Brain microvascular endothelial cell (primary cell): ENCODE results near the gene RC3H1.
"Not testable (repeated sequence)": the region's sequence is repeated elsewhere in the genome, so short reads cannot be mapped to it uniquely, and the experiment has no call there.

Experiments used
- DNase-seq: peaks from one replicate; pipeline ENCODE4 v3.0.0-alpha.2; 2020
- H3K27ac ChIP-seq: fragments of 250-450 bp; sonication (Bioruptor Pico); 2 replicates; pipeline ENCODE4 v1.5.1; 2020; ENCODE audit warnings: mild to moderate bottlenecking, moderate library complexity
- H3K27me3 ChIP-seq: fragments of 250-450 bp; sonication (Bioruptor Pico); replicated peaks from 2 replicates; pipeline ENCODE4 v1.5.1; 2020; ENCODE audit warnings: mild to moderate bottlenecking
- H3K36me3 ChIP-seq: fragments of 250-450 bp; sonication (Bioruptor Pico); replicated peaks from 2 replicates; pipeline ENCODE4 v1.5.1; 2020; ENCODE audit warnings: mild to moderate bottlenecking
- H3K4me3 ChIP-seq: 2 replicates; pipeline ENCODE4 v1.5.1; 2011; ENCODE audit warnings: low read depth, mild to moderate bottlenecking, control low read depth, low read length, moderate library complexity
- in situ Hi-C: cut with HindIII; loops from 2 replicates; pipeline ENCODE4 v1.10.0; 2017; ENCODE audit warnings: low sequenced_read_pairs, low pct_ligation_motif_present
- TF ChIP-seq, protein P1 (sequence below): IDR thresholded peaks from 2 replicates; pipeline ENCODE4 v1.5.1; 2011; ENCODE audit warnings: low read depth, mild to moderate bottlenecking, moderate library complexity, low read length, control low read depth, inconsistent platforms; ENCODE audit errors: missing control alignments

The RC3H1 gene

DNA sequence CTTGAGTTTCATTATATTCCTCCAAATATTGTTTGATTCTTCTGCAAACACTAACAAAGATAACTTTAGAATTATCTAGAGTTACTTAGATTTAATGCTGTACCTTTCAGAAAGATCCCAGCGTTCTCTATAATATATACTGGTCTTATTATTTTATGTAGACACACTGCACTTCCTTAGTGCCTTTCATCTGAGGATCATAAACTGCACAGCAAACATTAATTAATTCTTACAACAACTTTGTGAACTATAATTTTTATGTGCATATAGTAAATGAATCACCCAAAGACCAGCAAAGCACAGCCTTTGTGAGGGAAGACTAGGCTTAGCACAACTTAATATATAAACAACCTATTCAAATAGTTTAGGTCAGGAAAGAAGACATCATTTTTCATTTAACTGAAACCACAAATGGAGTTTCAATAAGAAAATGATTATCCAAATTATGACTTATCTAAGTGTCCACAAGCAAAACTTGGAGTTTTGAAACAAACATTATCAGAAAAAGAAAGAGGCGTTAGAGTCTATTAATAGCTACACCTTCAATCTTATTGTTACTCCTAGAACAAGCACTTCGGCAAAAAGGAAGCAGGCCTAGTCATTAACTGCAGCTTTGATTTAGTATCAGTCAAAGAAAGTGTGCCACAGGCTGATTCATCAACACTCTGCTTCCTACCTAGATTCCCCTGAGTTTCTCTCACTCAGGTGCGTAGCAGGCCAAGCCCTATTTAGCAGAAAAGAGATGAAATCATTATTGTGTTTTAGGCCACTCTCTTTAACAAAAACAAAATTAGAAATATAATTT lies 22.5 kb upstream of the RC3H1 start:
- TF ChIP-seq, protein P1, sequence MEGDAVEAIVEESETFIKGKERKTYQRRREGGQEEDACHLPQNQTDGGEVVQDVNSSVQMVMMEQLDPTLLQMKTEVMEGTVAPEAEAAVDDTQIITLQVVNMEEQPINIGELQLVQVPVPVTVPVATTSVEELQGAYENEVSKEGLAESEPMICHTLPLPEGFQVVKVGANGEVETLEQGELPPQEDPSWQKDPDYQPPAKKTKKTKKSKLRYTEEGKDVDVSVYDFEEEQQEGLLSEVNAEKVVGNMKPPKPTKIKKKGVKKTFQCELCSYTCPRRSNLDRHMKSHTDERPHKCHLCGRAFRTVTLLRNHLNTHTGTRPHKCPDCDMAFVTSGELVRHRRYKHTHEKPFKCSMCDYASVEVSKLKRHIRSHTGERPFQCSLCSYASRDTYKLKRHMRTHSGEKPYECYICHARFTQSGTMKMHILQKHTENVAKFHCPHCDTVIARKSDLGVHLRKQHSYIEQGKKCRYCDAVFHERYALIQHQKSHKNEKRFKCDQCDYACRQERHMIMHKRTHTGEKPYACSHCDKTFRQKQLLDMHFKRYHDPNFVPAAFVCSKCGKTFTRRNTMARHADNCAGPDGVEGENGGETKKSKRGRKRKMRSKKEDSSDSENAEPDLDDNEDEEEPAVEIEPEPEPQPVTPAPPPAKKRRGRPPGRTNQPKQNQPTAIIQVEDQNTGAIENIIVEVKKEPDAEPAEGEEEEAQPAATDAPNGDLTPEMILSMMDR = no peak
- in situ Hi-C loops = no loop called here
- no peaks in the 10 kb centered on the region for H3K36me3 ChIP-seq
- no peak overlapping the region for H3K27ac ChIP-seq
- no peak overlapping the region for H3K4me3 ChIP-seq
- H3K27me3 ChIP-seq = no peaks in the 10 kb centered on the region
- no peak for DNase-seq

DNA sequence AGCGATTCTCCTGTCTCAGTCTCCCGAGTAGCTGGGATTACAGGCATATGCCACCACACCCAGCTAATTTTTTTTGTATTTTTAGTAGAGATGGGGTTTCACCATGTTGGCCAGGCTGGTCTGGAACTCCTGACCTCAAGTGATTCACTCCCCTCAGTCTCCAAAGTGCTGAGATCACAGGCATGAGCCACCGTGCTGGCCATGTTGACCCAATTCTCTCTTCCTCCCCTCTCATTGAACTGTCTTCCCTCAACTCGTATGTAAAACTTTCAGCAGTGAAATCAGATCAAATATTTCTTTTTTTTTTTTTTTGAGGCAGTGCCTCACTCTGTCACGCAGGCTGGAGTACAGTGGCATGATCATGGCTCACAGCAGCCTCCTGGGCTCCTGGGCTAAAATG lies 20.4 kb upstream of the RC3H1 start:
- in situ Hi-C loops, H3K27me3 ChIP-seq, H3K27ac ChIP-seq, H3K36me3 ChIP-seq, H3K4me3 ChIP-seq, DNase-seq: not testable (repeated sequence)

DNA sequence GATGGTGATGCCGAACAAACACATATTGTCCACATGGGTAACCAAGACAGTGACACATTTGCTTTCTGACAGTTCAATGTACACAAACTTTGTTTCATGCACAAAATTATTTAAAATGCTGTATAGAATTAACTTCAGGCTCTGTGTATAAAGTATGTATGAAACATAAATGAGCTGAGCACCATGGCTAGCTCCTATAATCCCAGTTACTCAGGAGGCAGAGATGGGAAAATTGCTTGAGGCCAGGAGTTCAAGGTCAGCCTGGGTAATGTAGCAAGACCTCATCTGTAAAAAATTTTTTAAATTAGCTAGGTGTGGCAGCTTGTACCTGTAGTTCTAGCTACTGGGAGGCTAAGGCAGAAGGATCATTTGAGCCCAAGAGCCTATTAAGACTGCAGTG lies 19.2 kb upstream of the RC3H1 start:
- TF ChIP-seq, protein P1 = no peak
- no peaks in the 10 kb centered on the region for H3K36me3 ChIP-seq
- no peak for DNase-seq
- H3K27me3 ChIP-seq = no peaks in the 10 kb centered on the region
- in situ Hi-C loops = no loop called here
- H3K27ac ChIP-seq = no peak overlapping the region
- H3K4me3 ChIP-seq = no peak overlapping the region

DNA sequence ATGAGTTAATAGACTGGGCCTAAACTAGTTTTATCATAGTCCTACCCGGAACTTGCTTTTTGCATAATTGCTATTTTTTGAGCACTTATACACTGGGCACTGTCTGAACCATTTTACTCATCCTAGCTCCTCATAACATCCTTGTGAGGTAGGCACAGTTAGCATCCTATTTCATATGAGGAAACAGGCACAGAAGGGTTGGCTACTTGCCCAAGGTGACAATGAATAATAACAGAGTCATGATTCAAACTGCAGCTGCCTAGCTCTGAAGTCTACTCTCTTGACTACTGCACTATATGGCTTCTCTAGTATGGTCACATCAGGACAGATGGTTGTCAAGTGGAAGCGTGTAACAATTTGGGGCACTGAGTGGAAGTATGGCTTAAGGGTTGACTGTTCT lies 18.2 kb upstream of the RC3H1 start:
- H3K4me3 ChIP-seq = no peak overlapping the region
- in situ Hi-C loops = no loop called here
- H3K36me3 ChIP-seq = no peaks in the 10 kb centered on the region
- H3K27me3 ChIP-seq = no peaks in the 10 kb centered on the region
- peak; percentile 89 for DNase-seq
- TF ChIP-seq, protein P1 = no peak
- no peak overlapping the region for H3K27ac ChIP-seq

DNA sequence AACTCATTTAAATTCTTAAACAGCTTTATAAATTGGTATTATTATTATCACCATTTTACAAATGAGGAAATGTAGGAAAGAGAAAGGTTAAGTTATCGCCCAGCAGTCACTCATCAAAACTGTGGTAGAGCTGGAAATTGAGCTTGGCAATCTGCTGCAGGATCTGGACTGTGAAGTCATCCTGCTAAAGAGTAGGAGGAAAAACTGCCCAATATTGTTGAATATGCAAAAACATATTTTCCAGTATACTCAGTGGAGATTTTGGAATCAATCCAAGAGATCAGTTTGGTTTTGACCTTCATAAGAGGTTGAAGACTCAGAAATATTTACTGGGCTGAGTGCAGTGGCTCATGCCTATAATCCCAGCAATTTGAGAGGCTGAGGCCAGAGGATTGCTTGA lies 16.9 kb upstream of the RC3H1 start:
- no peaks in the 10 kb centered on the region for H3K27me3 ChIP-seq
- in situ Hi-C loops = no loop called here
- TF ChIP-seq, protein P1 = no peak

DNA sequence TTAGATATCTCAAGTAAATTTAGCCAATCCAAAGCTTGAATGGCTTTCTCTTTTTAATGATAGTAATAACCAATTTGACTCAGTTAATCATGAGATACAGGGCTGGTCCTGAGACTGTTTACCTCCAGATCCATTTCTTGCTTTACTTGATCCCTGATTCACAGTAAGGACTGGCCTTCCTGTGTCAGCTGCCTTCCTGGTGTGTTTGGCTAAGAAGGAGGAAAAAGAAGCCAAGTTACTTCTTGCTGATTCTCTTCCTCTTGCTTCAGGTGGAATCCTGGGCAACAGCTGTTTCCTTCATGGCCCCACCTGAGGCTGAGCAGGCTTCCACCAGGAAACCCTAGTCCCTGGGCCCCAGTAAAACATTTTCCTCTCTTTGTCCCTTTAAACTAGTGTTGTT lies 14.6 kb upstream of the RC3H1 start:
- Histone ChIP-seq H3K27me3 (no peaks in the 10 kb centered on the region), H3K27ac (no peak overlapping the region), H3K36me3 (no peaks in the 10 kb centered on the region), H3K4me3 (no peak overlapping the region)
- TF ChIP-seq, protein P1 = no peak
- DNase-seq = no peak
- in situ Hi-C loops = no loop called here

More for the DNA sequence above, 16.9 kb upstream of the RC3H1 start:
- DNase-seq = no peak
- Histone ChIP-seq H3K4me3 (no peak overlapping the region), H3K27ac (no peak overlapping the region), H3K36me3 (no peaks in the 10 kb centered on the region)
